Measurements from ENCODE around the gene EIF4H. TPM values are rescaled to one million over a fixed set of nuclear protein-coding genes. Genes with fewer than 3 reads are reported as not detected.
"Not testable (repeated sequence)": the region's sequence is repeated elsewhere in the genome, so short reads cannot be mapped to it uniquely, and the experiment has no call there.

EIF4H gene
- total RNA-seq, 4 donors from 2014 or later: 175 to 250 (median 213) TPM

- H3K36me3 ChIP-seq: peaks cover 0 to 59% (median 27%) of the 10 kb centered on the region in 4 donors
- no peak for DNase-seq
Measured at GRCh38 chr7:74194686-74195085, 20.5 kb downstream of the EIF4H start.

GRCh38 chr7:74195139-74195860, 21.1 kb downstream of the EIF4H start:
- H3K4me1 ChIP-seq; H3K27ac ChIP-seq; H3K27me3 ChIP-seq; DNase-seq; H3K9me3 ChIP-seq; intact Hi-C loops (cut with DNase I; ENCODE audit: low total_unique reads); H3K4me3 ChIP-seq: not testable (repeated sequence)
- H3K36me3 ChIP-seq: peaks cover 0 to 53% (median 24%) of the 10 kb centered on the region in 4 donors
- WGBS, 2 donors (ENCODE audit: low coverage in 1 of 2): 58 to 73% methylated on average over 6 to 18 of the region's 23 CpGs
- in situ Hi-C loops (cut with MboI; ENCODE audit: low pct_ligation_motif_present in 1 of 4, low pct_unique_long_range_greater_than_20kb in 1 of 4, low sequenced_read_pairs in 3 of 4): loop anchor here in 2 of 4 donors (25.0 kb wide), 2 partner anchors 108 to 133 kb away; partner anchors contain the start of gene LIMK1 (in 1 of the 2)

More at GRCh38 chr7:74194686-74195085, 20.5 kb downstream of the EIF4H start:
- no peaks in the 10 kb centered on the region for H3K9me3 ChIP-seq
- H3K4me1 ChIP-seq: no peaks in the 10 kb centered on the region
- no peak overlapping the region for H3K27ac ChIP-seq
- no peak for TF ChIP-seq CTCF (IDR thresholded peaks at IDR 0.05)
- TF ChIP-seq POLR2A (IDR thresholded peaks at IDR 0.05): no peak
- TF ChIP-seq EP300 (IDR thresholded peaks at IDR 0.05; ENCODE audit: low read depth): no peak
- TF ChIP-seq POLR2AphosphoS5 (IDR thresholded peaks at IDR 0.05): no peak
- H3K4me3 ChIP-seq: no peak overlapping the region
- 93% methylated on average over 14 of the region's 14 CpGs; no CpG with 5 or more reads in 1 of the 2 donors for WGBS, 2 donors (ENCODE audit: low coverage in 1 of 2)
- intact Hi-C loops (cut with DNase I; ENCODE audit: low total_unique reads): no loop called here
- no peaks in the 10 kb centered on the region for H3K27me3 ChIP-seq
- in situ Hi-C loops (cut with MboI; ENCODE audit: low pct_ligation_motif_present in 1 of 4, low pct_unique_long_range_greater_than_20kb in 1 of 4, low sequenced_read_pairs in 3 of 4): loop anchor here in 2 of 4 donors (25.0 kb wide), 2 partner anchors 107 to 132 kb away; partner anchors contain the start of gene LIMK1 (in 1 of the 2)

- peaks cover 0 to 45% (median 19%) of the 10 kb centered on the region in 4 donors for H3K36me3 ChIP-seq
- in situ Hi-C loops (cut with MboI; ENCODE audit: low pct_ligation_motif_present in 1 of 4, low pct_unique_long_range_greater_than_20kb in 1 of 4, low sequenced_read_pairs in 3 of 4): loop anchor here in 2 of 4 donors (25.0 kb wide), 2 partner anchors 109 to 134 kb away; partner anchors contain the start of gene LIMK1 (in 1 of the 2)
- 91% methylated on average over 15 of the region's 19 CpGs; no CpG with 5 or more reads in 1 of the 2 donors for WGBS, 2 donors (ENCODE audit: low coverage in 1 of 2)
- intact Hi-C loops (cut with DNase I; ENCODE audit: low total_unique reads); H3K4me3 ChIP-seq; H3K4me1 ChIP-seq; H3K27me3 ChIP-seq; DNase-seq; H3K27ac ChIP-seq; H3K9me3 ChIP-seq: not testable (repeated sequence)
Measured at GRCh38 chr7:74195968-74196654, 22.0 kb downstream of the EIF4H start.

GRCh38 chr7:74197449-74198124, 23.4 kb downstream of the EIF4H start:
- WGBS, 2 donors (ENCODE audit: low coverage in 1 of 2): 90 to 96% methylated on average over 2 to 9 of the region's 9 CpGs
- TF ChIP-seq POLR2A (IDR thresholded peaks at IDR 0.05): no peak
- TF ChIP-seq POLR2AphosphoS5 (IDR thresholded peaks at IDR 0.05): peak in 1 of 3 donors; percentile 30
- intact Hi-C loops (cut with DNase I; ENCODE audit: low total_unique reads): no loop called here
- H3K9me3 ChIP-seq: no peaks in the 10 kb centered on the region
- H3K27me3 ChIP-seq: no peaks in the 10 kb centered on the region
- no peak overlapping the region for H3K4me3 ChIP-seq
- H3K36me3 ChIP-seq: peaks cover 0 to 34% (median 12%) of the 10 kb centered on the region in 4 donors
- no peak overlapping the region for H3K27ac ChIP-seq
- no peaks in the 10 kb centered on the region for H3K4me1 ChIP-seq
- in situ Hi-C loops (cut with MboI; ENCODE audit: low pct_ligation_motif_present in 1 of 4, low pct_unique_long_range_greater_than_20kb in 1 of 4, low sequenced_read_pairs in 3 of 4): loop anchor here in 2 of 4 donors (25.0 kb wide), 2 partner anchors 110 to 135 kb away; partner anchors contain the start of gene LIMK1 (in 1 of the 2)
- DNase-seq: no peak

- Histone ChIP-seq H3K27ac (no peak overlapping the region), H3K9me3 (no peaks in the 10 kb centered on the region), H3K36me3 (peaks cover 0 to 13% (median under 1%) of the 10 kb centered on the region in 4 donors), H3K4me3 (no peak overlapping the region), H3K27me3 (peaks cover 5% of the 10 kb centered on the region), H3K4me1 (peaks cover 0 to 11% (median 0%) of the 10 kb centered on the region in 4 donors)
- in situ Hi-C loops (cut with MboI; ENCODE audit: low pct_ligation_motif_present in 1 of 4, low pct_unique_long_range_greater_than_20kb in 1 of 4, low sequenced_read_pairs in 3 of 4) (loop anchor here in 3 of 4 donors (5.0 to 25.0 kb wide), 4 partner anchors 112 to 205 kb away; partner anchors contain the start of gene LIMK1 (in 1 of the 3)), intact Hi-C loops (cut with DNase I; ENCODE audit: low total_unique reads) (no loop called here)
- 76 to 83% methylated on average over 8 to 19 of the region's 19 CpGs for WGBS, 2 donors (ENCODE audit: low coverage in 1 of 2)
- TF ChIP-seq CTCF (IDR thresholded peaks at IDR 0.05) (no peak), POLR2AphosphoS5 (IDR thresholded peaks at IDR 0.05) (no peak), EP300 (IDR thresholded peaks at IDR 0.05; ENCODE audit: low read depth) (no peak), POLR2A (IDR thresholded peaks at IDR 0.05) (no peak)
- no peak for DNase-seq
Measured at GRCh38 chr7:74199551-74200355, 25.6 kb downstream of the EIF4H start.

All from transverse colon (tissue), 4 donors.